Aorta (tissue), 5 donors: ENCODE results near the gene CABP4. TPM values are rescaled to one million over a fixed set of nuclear protein-coding genes. Genes with fewer than 3 reads are reported as not detected.
"Not testable (repeated sequence)": the region's sequence is repeated elsewhere in the genome, so short reads cannot be mapped to it uniquely, and the experiment has no call there.

ENCODE experiments used
- ATAC-seq: fragments of 200-7000 bp; cut with Tn5 transposase; one replicate; pipeline ENCODE4 v1.9.1; 2022; ENCODE audit warnings: moderate library complexity; ENCODE audit not compliant: low FRiP score
- DNase-seq, 2 donors: peaks; one replicate each; pipeline ENCODE4 v3.0.0-alpha.2; 2020
- H3K27ac ChIP-seq, 2 donors: one replicate each; pipeline ENCODE4 v1.5.1; 2013; ENCODE audit warnings: low read length in 2 of 2, mild to moderate bottlenecking in 2 of 2, moderate library complexity in 2 of 2, control low read depth in 1 of 2, inconsistent platforms in 1 of 2, low read depth in 1 of 2
- H3K27me3 ChIP-seq, 2 donors: one replicate each; pipeline ENCODE4 v1.6.1; 2013; ENCODE audit warnings: control low read depth in 1 of 2, low read length in 1 of 2, mild to moderate bottlenecking in 1 of 2, moderate library complexity in 1 of 2; ENCODE audit not compliant: insufficient read depth in 2 of 2, control insufficient read depth in 1 of 2
- H3K36me3 ChIP-seq, 2 donors: one replicate each; pipeline ENCODE4 v1.6.1; 2013; ENCODE audit warnings: control low read depth in 1 of 2, low read length in 1 of 2, mild to moderate bottlenecking in 1 of 2; ENCODE audit not compliant: insufficient read depth in 2 of 2, control insufficient read depth in 1 of 2
- H3K4me1 ChIP-seq, 2 donors: one replicate each; pipeline ENCODE4 v1.6.1; 2013; ENCODE audit warnings: low read length in 2 of 2, control low read depth in 1 of 2, mild to moderate bottlenecking in 1 of 2, moderate library complexity in 1 of 2; ENCODE audit not compliant: insufficient read depth in 2 of 2, control insufficient read depth in 1 of 2
- H3K4me3 ChIP-seq, 2 donors: one replicate each; pipeline ENCODE4 v1.5.1; 2013; ENCODE audit warnings: low read length in 2 of 2, control low read depth in 1 of 2, mild to moderate bottlenecking in 1 of 2
- H3K9me3 ChIP-seq: one replicate; pipeline ENCODE4 v1.6.1; 2013; ENCODE audit warnings: mild to moderate bottlenecking, low read length; ENCODE audit not compliant: control insufficient read depth
- WGBS, 2 donors: extraction: QIAGEN DNeasy Blood & Tissue Kit; methylation state at CpG; one replicate each; pipeline ENCODE4 v1.1.7; 2013; 5-methylcytosine and 5-hydroxymethylcytosine counted together
- intact Hi-C, 2 donors: fragments of 100-400 bp; cut with DNase I; formaldehyde crosslinking; loops; one replicate each; pipeline versions ENCODE4 v1.14.2 to v1.15.0; 2022
- polyA plus RNA-seq, 2 donors: library from polyadenylated mRNA; stranded (reverse); fragments of 200-250 nt; gene quantifications; one replicate each; pipeline ENCODE4 v1.2.3, GENCODE V29; 2013
- total RNA-seq, 2 donors: library from RNA; stranded (reverse); fragmentation: NEBNext Ultra II Directional; extraction: Animal tissue kit (Norgen Biotek cat#: 25700); gene quantifications; one replicate each; pipeline ENCODE4 v1.2.1, GENCODE V29; 2021
- donor health status: healthy with polysubstance abuse.
- donor health status: Bipolar disorder and iron deficiency.
- donor health status: DM: no; HTN: no; CAD: no.
- donor health status: DM: no; HTN: no; CAD: no.
- donor health status: DM: yes; HTN: yes; CAD: no.

CABP4 gene
- total and polyA plus RNA-seq, 4 donors, result 0.33 to 3.9 (median 2.4) TPM

GRCh38 chr11:67466962-67467771 is 12.0 kb downstream of the CABP4 start:
- DNase-seq (no peak), ATAC-seq (no peak)
- Histone ChIP-seq H3K36me3 (no peaks in the 10 kb centered on the region), H3K4me3 (no peak overlapping the region), H3K27ac (no peak overlapping the region), H3K27me3 (no peaks in the 10 kb centered on the region), H3K9me3 (no peaks in the 10 kb centered on the region), H3K4me1 (no peaks in the 10 kb centered on the region)
- 74 to 75% methylated on average over 11 of the region's 11 CpGs for WGBS, 2 donors
- intact Hi-C loops, result loop anchor here (5.0 kb wide), 2 partner anchors 40 to 65 kb away; partner anchors contain the start of genes PPP1CA (in 2 of the 2), TBC1D10C (in 2 of the 2), CDK2AP2 (in 1 of the 2) and PITPNM1 (in 1 of the 2)

- ATAC-seq (no peak), DNase-seq (no peak)
- Histone ChIP-seq H3K4me1 (no peaks in the 10 kb centered on the region), H3K36me3 (no peaks in the 10 kb centered on the region), H3K27ac (no peak overlapping the region), H3K27me3 (no peaks in the 10 kb centered on the region), H3K4me3 (peak overlapping the region in 1 of 2 donors; percentile 90), H3K9me3 (no peaks in the 10 kb centered on the region)
- intact Hi-C loops, result loop anchor here (5.0 kb wide), 2 partner anchors 39 to 66 kb away; partner anchors contain the start of genes PPP1CA (in 2 of the 2), TBC1D10C (in 2 of the 2), CDK2AP2 (in 1 of the 2) and PITPNM1 (in 1 of the 2)
- WGBS, 2 donors, result 10 to 15% methylated on average over 5 of the region's 5 CpGs
Measured at GRCh38 chr11:67468056-67468455, 12.9 kb downstream of the CABP4 start.

- Histone ChIP-seq H3K4me1 (no peaks in the 10 kb centered on the region), H3K27ac (peak overlapping the region in 1 of 2 donors; percentile 15)
- no peak for ATAC-seq
Measured at GRCh38 chr11:67468456-67468758, 13.3 kb downstream of the CABP4 start.

GRCh38 chr11:67468759-67469507 is 13.8 kb downstream of the CABP4 start, which contains the start of gene TMEM134:
Gene TMEM134, minus strand, starts transcription at chr11:67469251. Its CDS starts 59 bp downstream, at chr11:67469192.
- Histone ChIP-seq H3K27me3 (no peaks in the 10 kb centered on the region), H3K9me3 (no peaks in the 10 kb centered on the region), H3K36me3 (no peaks in the 10 kb centered on the region), H3K4me3 (peak within 1 kb of the TSS; percentile 74 to 90), H3K4me1 (no peaks in the 10 kb centered on the region), H3K27ac (peak within 1 kb of the TSS; percentile 29 to 46)
- DNase-seq, result peak; percentile 96 to 98
- peak; percentile 95 for ATAC-seq
- 1 to 2% methylated on average over 38 to 76 of the region's 76 CpGs for WGBS, 2 donors
- intact Hi-C loops, result loop anchor here (5.0 kb wide), 2 partner anchors 38 to 67 kb away; partner anchors contain the start of genes PPP1CA (in 2 of the 2), TBC1D10C (in 2 of the 2), CDK2AP2 (in 1 of the 2) and PITPNM1 (in 1 of the 2)

More at GRCh38 chr11:67468456-67468758, 13.3 kb downstream of the CABP4 start:
- intact Hi-C loops, result loop anchor here (5.0 kb wide), 2 partner anchors 39 to 66 kb away; partner anchors contain the start of genes PPP1CA (in 2 of the 2), TBC1D10C (in 2 of the 2), CDK2AP2 (in 1 of the 2) and PITPNM1 (in 1 of the 2)
- peak overlapping the region; percentile 13 to 90 for H3K4me3 ChIP-seq
- H3K9me3 ChIP-seq, result no peaks in the 10 kb centered on the region
- H3K27me3 ChIP-seq, result no peaks in the 10 kb centered on the region
- no peak for DNase-seq
- no peaks in the 10 kb centered on the region for H3K36me3 ChIP-seq
- 2 to 3% methylated on average over 6 of the region's 6 CpGs for WGBS, 2 donors

- no peak for DNase-seq
- H3K9me3 ChIP-seq, result no peaks in the 10 kb centered on the region
- no peaks in the 10 kb centered on the region for H3K27me3 ChIP-seq
- no peaks in the 10 kb centered on the region for H3K36me3 ChIP-seq
- peak overlapping the region in 1 of 2 donors; percentile 46 for H3K27ac ChIP-seq
- ATAC-seq, result no peak
- no peaks in the 10 kb centered on the region for H3K4me1 ChIP-seq
- 5 to 6% methylated on average over 9 of the region's 9 CpGs for WGBS, 2 donors
- peak overlapping the region; percentile 7 to 65 for H3K4me3 ChIP-seq
- intact Hi-C loops, result loop anchor here (5.0 kb wide), 2 partner anchors 38 to 67 kb away; partner anchors contain the start of genes PPP1CA (in 2 of the 2), TBC1D10C (in 2 of the 2), CDK2AP2 (in 1 of the 2) and PITPNM1 (in 1 of the 2)
Measured at GRCh38 chr11:67469508-67469811, 14.3 kb downstream of the CABP4 start.

GRCh38 chr11:67470337-67471002 is 15.3 kb downstream of the CABP4 start:
- H3K27me3 ChIP-seq, result no peaks in the 10 kb centered on the region
- DNase-seq (no peak), ATAC-seq (no peak)
- no peaks in the 10 kb centered on the region for H3K4me1 ChIP-seq
- intact Hi-C loops, result no loop called here
- no peak overlapping the region for H3K4me3 ChIP-seq
- 81 to 83% methylated on average over 8 of the region's 8 CpGs for WGBS, 2 donors
- no peak overlapping the region for H3K27ac ChIP-seq
- no peaks in the 10 kb centered on the region for H3K9me3 ChIP-seq
- H3K36me3 ChIP-seq, result no peaks in the 10 kb centered on the region

GRCh38 chr11:67472882-67473281 is 17.7 kb downstream of the CABP4 start:
- no peaks in the 10 kb centered on the region for H3K36me3 ChIP-seq
- intact Hi-C loops, result no loop called here
- no peaks in the 10 kb centered on the region for H3K4me1 ChIP-seq
- no peak overlapping the region for H3K4me3 ChIP-seq
- WGBS, 2 donors, result 74 to 77% methylated on average over 7 of the region's 7 CpGs
- no peaks in the 10 kb centered on the region for H3K27me3 ChIP-seq
- no peak for ATAC-seq
- DNase-seq, result no peak
- no peak overlapping the region for H3K27ac ChIP-seq
- no peaks in the 10 kb centered on the region for H3K9me3 ChIP-seq

- H3K4me3 ChIP-seq, H3K27ac ChIP-seq, DNase-seq, H3K4me1 ChIP-seq, H3K36me3 ChIP-seq, H3K9me3 ChIP-seq, ATAC-seq, intact Hi-C loops, H3K27me3 ChIP-seq: not testable (repeated sequence)
- 76 to 80% methylated on average over 10 of the region's 10 CpGs for WGBS, 2 donors
Measured at GRCh38 chr11:67476692-67477091, 21.5 kb downstream of the CABP4 start.
